ENCODE data around the gene FIBIN.

DNA sequence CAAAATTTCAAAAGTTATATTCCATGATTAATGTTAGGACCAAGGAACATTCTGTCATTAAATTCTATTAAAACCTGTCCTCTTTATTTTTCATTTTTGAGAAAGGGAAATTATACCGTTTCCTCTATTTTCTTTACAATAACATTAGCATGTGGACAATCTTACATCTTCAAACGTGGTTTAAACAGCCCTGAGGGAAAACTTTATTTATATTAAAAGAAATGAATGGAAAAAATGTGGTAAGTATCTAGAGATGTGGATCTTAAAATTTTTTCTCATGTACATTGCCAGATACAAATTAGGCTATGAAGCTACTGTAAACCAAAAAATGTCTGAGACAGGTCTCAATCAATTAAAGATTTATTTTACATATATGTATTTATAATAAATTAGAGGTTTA, 18.9 kb upstream of the FIBIN start:
- TF ChIP-seq, protein P1, sequence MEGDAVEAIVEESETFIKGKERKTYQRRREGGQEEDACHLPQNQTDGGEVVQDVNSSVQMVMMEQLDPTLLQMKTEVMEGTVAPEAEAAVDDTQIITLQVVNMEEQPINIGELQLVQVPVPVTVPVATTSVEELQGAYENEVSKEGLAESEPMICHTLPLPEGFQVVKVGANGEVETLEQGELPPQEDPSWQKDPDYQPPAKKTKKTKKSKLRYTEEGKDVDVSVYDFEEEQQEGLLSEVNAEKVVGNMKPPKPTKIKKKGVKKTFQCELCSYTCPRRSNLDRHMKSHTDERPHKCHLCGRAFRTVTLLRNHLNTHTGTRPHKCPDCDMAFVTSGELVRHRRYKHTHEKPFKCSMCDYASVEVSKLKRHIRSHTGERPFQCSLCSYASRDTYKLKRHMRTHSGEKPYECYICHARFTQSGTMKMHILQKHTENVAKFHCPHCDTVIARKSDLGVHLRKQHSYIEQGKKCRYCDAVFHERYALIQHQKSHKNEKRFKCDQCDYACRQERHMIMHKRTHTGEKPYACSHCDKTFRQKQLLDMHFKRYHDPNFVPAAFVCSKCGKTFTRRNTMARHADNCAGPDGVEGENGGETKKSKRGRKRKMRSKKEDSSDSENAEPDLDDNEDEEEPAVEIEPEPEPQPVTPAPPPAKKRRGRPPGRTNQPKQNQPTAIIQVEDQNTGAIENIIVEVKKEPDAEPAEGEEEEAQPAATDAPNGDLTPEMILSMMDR (conservative IDR thresholded peaks at IDR 0.05; ENCODE audit: low read depth in 2 of 2) = no peak
- TF ChIP-seq, protein P2, sequence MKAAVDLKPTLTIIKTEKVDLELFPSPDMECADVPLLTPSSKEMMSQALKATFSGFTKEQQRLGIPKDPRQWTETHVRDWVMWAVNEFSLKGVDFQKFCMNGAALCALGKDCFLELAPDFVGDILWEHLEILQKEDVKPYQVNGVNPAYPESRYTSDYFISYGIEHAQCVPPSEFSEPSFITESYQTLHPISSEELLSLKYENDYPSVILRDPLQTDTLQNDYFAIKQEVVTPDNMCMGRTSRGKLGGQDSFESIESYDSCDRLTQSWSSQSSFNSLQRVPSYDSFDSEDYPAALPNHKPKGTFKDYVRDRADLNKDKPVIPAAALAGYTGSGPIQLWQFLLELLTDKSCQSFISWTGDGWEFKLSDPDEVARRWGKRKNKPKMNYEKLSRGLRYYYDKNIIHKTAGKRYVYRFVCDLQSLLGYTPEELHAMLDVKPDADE (IDR thresholded peaks at IDR 0.05) = no peak
- TF ChIP-seq POLR2AphosphoS5 (IDR thresholded peaks at IDR 0.05; ENCODE audit: low read depth) = no peak
- no peak for TF ChIP-seq STAT1 (IDR thresholded peaks at IDR 0.05; ENCODE audit: unreplicated experiment)
